ENCODE results near the gene UTRN. TPM values are rescaled to one million over a fixed set of nuclear protein-coding genes. Genes with fewer than 3 reads are reported as not detected.

Gene UTRN
- total RNA-seq, 1 experiment from 2014 or later: 79.7 TPM

DNA sequence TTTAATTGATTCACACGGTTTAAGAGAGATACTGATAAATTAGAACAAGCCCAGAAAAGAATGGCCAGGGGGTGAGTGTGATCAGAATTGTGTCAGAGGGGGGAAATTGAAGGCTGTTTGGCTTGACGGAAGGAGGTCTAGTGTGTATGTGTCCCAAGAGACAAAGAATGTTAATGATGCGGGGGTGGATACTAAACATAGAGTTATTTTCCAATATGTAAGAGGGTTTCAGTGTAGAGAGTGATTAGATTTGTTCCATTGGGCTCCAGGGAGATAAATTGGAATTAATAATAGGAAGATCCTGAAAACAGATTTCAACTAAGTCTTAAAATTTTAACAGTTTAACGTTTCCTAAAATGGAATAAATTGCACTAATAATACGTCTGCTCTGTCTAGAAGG is 38.1 kb upstream of the UTRN start:
- H2BK15ac ChIP-seq (ENCODE audit: low read depth, low read length): no peak overlapping the region
- H3K36me3 Mint-ChIP-seq (ENCODE audit: insufficient read depth in 1 of 3, low read depth in 3 of 3): peaks cover 0 to 10% (median 0%) of the 10 kb centered on the region in 3 experiments; a peak in 2 of 7 replicates
- no peak overlapping the region for H2BK5ac ChIP-seq (ENCODE audit: insufficient read length, low read length)
- peaks cover 14 to 29% of the 10 kb centered on the region in 2 experiments for H3K4me1 Mint-ChIP-seq
- WGBS (ENCODE audit: extremely low coverage, insufficient read length, low lambda C conversion rate): no CpG with 5 or more reads among the region's 5 CpGs
- H3K18ac ChIP-seq (ENCODE audit: insufficient read length, low read depth, low read length): no peak overlapping the region
- H2BK20ac ChIP-seq (ENCODE audit: low read depth, low read length, poor library complexity, severe bottlenecking): no peak overlapping the region
- no peak overlapping the region for H3T11ph ChIP-seq (ENCODE audit: low read length)
- no peaks in the 10 kb centered on the region for H3K27me3 Mint-ChIP-seq (ENCODE audit: low read depth)
- H3K14ac ChIP-seq (ENCODE audit: insufficient read depth, low read length): no peak overlapping the region
- H3K4me2 ChIP-seq (ENCODE audit: insufficient read depth, insufficient read length, low read length): no peak overlapping the region
- H3K27ac ChIP-seq (ENCODE audit: insufficient read length, low read depth, low read length): no peak overlapping the region
- no peaks in the 10 kb centered on the region for H3K9me3 ChIP-seq (ENCODE audit: control insufficient read depth, low read depth, low read length)
- no peaks in the 10 kb centered on the region for H3K79me2 ChIP-seq (ENCODE audit: insufficient read depth, low read length)
- H4K91ac ChIP-seq (ENCODE audit: insufficient read length, low read depth, low read length): no peak overlapping the region
- H3K56ac ChIP-seq (ENCODE audit: insufficient read length, low read depth, low read length): no peak overlapping the region
- H4K5ac ChIP-seq (ENCODE audit: insufficient read length, low read depth, low read length): no peak overlapping the region
- H3K79me1 ChIP-seq (ENCODE audit: insufficient read depth, low read depth, low read length, poor library complexity, severe bottlenecking): no peaks in the 10 kb centered on the region
- no peak overlapping the region for H3K9ac ChIP-seq (ENCODE audit: extremely low read depth, insufficient read length, low read length)
- no peak overlapping the region for H2BK120ac ChIP-seq (ENCODE audit: low read depth, low read length, poor library complexity, severe bottlenecking)
- no peaks in the 10 kb centered on the region for H4K20me1 ChIP-seq (ENCODE audit: control insufficient read depth, insufficient read depth, insufficient read length)
- no peak overlapping the region for H2AFZ ChIP-seq (ENCODE audit: low read length)
- H3K4me1 ChIP-seq (ENCODE audit: insufficient read depth, low read length): peaks cover 2% of the 10 kb centered on the region; the same call in 1 of the 2 replicates
- H3K23me2 ChIP-seq (ENCODE audit: insufficient read length, low read depth, low read length, poor library complexity, severe bottlenecking): no peaks in the 10 kb centered on the region
- no peak overlapping the region for H3K23ac ChIP-seq (ENCODE audit: insufficient read length, low read depth, low read length)
- no peak overlapping the region for H4K8ac ChIP-seq (replicated peaks; ENCODE audit: insufficient read length, low read depth, low read length)
- H3K4me3 Mint-ChIP-seq: no peak overlapping the region
- H3K27me3 ChIP-seq (ENCODE audit: insufficient read depth, low read length): no peaks in the 10 kb centered on the region
- H2AK5ac ChIP-seq (ENCODE audit: insufficient read length, low read length): no peak overlapping the region
- no peak for DNase-seq
- H3K9me3 Mint-ChIP-seq: peaks cover 0 to 4% of the 10 kb centered on the region in 2 experiments; a peak in 3 of 5 replicates
- no peak overlapping the region for H3K27ac Mint-ChIP-seq
- no peak overlapping the region for H3K4ac ChIP-seq (ENCODE audit: low read depth, low read length)
- H2BK12ac ChIP-seq (ENCODE audit: insufficient read length, low read depth, low read length): no peak overlapping the region
- TF ChIP-seq, protein P1, sequence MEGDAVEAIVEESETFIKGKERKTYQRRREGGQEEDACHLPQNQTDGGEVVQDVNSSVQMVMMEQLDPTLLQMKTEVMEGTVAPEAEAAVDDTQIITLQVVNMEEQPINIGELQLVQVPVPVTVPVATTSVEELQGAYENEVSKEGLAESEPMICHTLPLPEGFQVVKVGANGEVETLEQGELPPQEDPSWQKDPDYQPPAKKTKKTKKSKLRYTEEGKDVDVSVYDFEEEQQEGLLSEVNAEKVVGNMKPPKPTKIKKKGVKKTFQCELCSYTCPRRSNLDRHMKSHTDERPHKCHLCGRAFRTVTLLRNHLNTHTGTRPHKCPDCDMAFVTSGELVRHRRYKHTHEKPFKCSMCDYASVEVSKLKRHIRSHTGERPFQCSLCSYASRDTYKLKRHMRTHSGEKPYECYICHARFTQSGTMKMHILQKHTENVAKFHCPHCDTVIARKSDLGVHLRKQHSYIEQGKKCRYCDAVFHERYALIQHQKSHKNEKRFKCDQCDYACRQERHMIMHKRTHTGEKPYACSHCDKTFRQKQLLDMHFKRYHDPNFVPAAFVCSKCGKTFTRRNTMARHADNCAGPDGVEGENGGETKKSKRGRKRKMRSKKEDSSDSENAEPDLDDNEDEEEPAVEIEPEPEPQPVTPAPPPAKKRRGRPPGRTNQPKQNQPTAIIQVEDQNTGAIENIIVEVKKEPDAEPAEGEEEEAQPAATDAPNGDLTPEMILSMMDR (conservative IDR thresholded peaks at IDR 0.05): no peak
